ENCODE data around the gene PPT2. TPM values are rescaled to one million over a fixed set of nuclear protein-coding genes. Genes with fewer than 3 reads are reported as not detected.

The PPT2 gene
- polyA plus RNA-seq, 2 of the 4 experiments (the other 2 are of a cell fraction): 9.3 to 11.7 TPM

DNA sequence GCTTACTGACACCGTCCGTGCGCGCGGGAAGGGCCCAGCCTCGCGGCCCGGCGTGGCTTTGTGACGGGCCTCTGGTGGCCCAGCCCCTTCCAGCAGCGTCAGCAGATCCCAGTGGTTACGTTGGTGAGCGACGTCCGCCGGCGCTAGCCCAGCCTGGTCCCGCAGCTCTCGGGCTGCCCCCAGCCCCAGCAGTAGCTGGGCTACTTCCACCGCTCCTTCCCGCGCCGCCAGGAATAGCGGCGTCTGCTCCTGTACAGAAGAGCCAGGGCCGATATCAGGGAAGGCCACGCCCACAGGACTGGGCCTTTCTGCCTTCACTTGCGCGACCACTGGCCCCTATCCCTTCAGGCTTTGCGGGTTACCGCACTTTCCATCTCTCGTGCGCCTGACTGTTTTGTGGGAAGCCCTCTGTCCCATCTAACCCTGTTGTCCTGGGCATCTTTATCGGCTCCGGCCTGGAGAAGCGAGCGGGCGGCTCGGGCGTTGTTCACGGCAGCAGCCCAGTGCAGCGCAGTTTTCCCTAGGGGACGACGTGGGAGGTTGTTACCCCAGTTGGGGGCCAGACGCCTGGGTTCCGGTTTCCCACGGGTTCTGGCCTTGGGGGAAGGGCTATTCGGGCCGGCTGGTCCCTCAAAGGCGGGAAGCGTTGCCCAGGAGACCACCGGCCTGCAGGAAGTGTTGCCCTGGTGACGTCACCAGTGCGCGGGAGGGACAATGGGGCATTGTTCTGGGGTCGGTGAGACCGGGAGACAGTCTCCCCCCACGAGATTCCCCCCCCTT lies 42.2 kb downstream of the PPT2 start (continued):
- TF ChIP-seq, protein P1, sequence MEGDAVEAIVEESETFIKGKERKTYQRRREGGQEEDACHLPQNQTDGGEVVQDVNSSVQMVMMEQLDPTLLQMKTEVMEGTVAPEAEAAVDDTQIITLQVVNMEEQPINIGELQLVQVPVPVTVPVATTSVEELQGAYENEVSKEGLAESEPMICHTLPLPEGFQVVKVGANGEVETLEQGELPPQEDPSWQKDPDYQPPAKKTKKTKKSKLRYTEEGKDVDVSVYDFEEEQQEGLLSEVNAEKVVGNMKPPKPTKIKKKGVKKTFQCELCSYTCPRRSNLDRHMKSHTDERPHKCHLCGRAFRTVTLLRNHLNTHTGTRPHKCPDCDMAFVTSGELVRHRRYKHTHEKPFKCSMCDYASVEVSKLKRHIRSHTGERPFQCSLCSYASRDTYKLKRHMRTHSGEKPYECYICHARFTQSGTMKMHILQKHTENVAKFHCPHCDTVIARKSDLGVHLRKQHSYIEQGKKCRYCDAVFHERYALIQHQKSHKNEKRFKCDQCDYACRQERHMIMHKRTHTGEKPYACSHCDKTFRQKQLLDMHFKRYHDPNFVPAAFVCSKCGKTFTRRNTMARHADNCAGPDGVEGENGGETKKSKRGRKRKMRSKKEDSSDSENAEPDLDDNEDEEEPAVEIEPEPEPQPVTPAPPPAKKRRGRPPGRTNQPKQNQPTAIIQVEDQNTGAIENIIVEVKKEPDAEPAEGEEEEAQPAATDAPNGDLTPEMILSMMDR (IDR thresholded peaks at IDR 0.05): no peak
- TF ChIP-seq, protein P2, sequence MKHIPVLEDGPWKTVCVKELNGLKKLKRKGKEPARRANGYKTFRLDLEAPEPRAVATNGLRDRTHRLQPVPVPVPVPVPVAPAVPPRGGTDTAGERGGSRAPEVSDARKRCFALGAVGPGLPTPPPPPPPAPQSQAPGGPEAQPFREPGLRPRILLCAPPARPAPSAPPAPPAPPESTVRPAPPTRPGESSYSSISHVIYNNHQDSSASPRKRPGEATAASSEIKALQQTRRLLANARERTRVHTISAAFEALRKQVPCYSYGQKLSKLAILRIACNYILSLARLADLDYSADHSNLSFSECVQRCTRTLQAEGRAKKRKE (CRISPR knock-in tag; IDR thresholded peaks at IDR 0.05; ENCODE audit: low read depth): no peak
- TF ChIP-seq GATA3 (IDR thresholded peaks at IDR 0.05; ENCODE audit: borderline replicate concordance) (no peak), MYC (IDR thresholded peaks at IDR 0.05; ENCODE audit: borderline replicate concordance, low read length) (peak; percentile 78; the same call in 1 of the 2 replicates), ZFP36 (IDR thresholded peaks at IDR 0.05; ENCODE audit: borderline replicate concordance, partially characterized antibody) (no peak), NPAS2 (CRISPR knock-in tag; IDR thresholded peaks at IDR 0.05; ENCODE audit: borderline replicate concordance) (no peak), BHLHE40 (IDR thresholded peaks at IDR 0.05; ENCODE audit: low read depth, low read length) (no peak), EHF (CRISPR knock-in tag; IDR thresholded peaks at IDR 0.05) (no peak), CHD2 (IDR thresholded peaks at IDR 0.05; ENCODE audit: low read length, partially characterized antibody) (peak; percentile 39), FOSL2 (IDR thresholded peaks at IDR 0.05) (no peak), FOSL2 (CRISPR knock-in tag; IDR thresholded peaks at IDR 0.05) (peak; percentile 58; the same call in 1 of the 2 replicates), MAFK (IDR thresholded peaks at IDR 0.05; ENCODE audit: partially characterized antibody) (peak; percentile 98), POLR2A (IDR thresholded peaks at IDR 0.05; ENCODE audit: low read length) (peak; percentile 63), CBX2 (IDR thresholded peaks at IDR 0.05; ENCODE audit: borderline replicate concordance, low read depth) (no peak), MAZ (IDR thresholded peaks at IDR 0.05; ENCODE audit: borderline replicate concordance, low read depth, low read length) (no peak), CBX8 (IDR thresholded peaks at IDR 0.05) (no peak), PHF8 (IDR thresholded peaks at IDR 0.05; ENCODE audit: borderline replicate concordance, low read depth) (peak; percentile 56; the same call in 1 of the 2 replicates), HDAC2 (IDR thresholded peaks at IDR 0.05) (no peak), ZC3H11A (IDR thresholded peaks at IDR 0.05) (no peak), HOXB5 (CRISPR knock-in tag; IDR thresholded peaks at IDR 0.05) (no peak), ZSCAN20 (CRISPR knock-in tag; IDR thresholded peaks at IDR 0.05) (no peak), SMC3 (IDR thresholded peaks at IDR 0.05) (no peak)
- TF ChIP-seq, protein P3, sequence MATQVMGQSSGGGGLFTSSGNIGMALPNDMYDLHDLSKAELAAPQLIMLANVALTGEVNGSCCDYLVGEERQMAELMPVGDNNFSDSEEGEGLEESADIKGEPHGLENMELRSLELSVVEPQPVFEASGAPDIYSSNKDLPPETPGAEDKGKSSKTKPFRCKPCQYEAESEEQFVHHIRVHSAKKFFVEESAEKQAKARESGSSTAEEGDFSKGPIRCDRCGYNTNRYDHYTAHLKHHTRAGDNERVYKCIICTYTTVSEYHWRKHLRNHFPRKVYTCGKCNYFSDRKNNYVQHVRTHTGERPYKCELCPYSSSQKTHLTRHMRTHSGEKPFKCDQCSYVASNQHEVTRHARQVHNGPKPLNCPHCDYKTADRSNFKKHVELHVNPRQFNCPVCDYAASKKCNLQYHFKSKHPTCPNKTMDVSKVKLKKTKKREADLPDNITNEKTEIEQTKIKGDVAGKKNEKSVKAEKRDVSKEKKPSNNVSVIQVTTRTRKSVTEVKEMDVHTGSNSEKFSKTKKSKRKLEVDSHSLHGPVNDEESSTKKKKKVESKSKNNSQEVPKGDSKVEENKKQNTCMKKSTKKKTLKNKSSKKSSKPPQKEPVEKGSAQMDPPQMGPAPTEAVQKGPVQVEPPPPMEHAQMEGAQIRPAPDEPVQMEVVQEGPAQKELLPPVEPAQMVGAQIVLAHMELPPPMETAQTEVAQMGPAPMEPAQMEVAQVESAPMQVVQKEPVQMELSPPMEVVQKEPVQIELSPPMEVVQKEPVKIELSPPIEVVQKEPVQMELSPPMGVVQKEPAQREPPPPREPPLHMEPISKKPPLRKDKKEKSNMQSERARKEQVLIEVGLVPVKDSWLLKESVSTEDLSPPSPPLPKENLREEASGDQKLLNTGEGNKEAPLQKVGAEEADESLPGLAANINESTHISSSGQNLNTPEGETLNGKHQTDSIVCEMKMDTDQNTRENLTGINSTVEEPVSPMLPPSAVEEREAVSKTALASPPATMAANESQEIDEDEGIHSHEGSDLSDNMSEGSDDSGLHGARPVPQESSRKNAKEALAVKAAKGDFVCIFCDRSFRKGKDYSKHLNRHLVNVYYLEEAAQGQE (IDR thresholded peaks at IDR 0.05): peak; percentile 9; the same call in 1 of the 2 replicates
- TF ChIP-seq, protein P4, sequence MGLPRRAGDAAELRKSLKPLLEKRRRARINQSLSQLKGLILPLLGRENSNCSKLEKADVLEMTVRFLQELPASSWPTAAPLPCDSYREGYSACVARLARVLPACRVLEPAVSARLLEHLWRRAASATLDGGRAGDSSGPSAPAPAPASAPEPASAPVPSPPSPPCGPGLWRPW (IDR thresholded peaks at IDR 0.05): no peak
- TF ChIP-seq, protein P5, sequence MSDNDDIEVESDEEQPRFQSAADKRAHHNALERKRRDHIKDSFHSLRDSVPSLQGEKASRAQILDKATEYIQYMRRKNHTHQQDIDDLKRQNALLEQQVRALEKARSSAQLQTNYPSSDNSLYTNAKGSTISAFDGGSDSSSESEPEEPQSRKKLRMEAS (IDR thresholded peaks at IDR 0.05): peak; percentile 81
- TF ChIP-seq, protein P6, sequence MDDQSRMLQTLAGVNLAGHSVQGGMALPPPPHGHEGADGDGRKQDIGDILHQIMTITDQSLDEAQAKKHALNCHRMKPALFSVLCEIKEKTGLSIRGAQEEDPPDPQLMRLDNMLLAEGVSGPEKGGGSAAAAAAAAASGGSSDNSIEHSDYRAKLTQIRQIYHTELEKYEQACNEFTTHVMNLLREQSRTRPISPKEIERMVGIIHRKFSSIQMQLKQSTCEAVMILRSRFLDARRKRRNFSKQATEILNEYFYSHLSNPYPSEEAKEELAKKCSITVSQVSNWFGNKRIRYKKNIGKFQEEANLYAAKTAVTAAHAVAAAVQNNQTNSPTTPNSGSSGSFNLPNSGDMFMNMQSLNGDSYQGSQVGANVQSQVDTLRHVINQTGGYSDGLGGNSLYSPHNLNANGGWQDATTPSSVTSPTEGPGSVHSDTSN (IDR thresholded peaks at IDR 0.05): no peak

All from A549 (cell line).